Measurements from ENCODE around the gene RNF32.

RNF32 gene

GRCh38 chr7:156603011-156603410, 37.6 kb upstream of the RNF32 start:
- Histone ChIP-seq H3K4me1 (no peaks in the 10 kb centered on the region; the same call in 1 of the 2 replicates), H3K9me3 (no peaks in the 10 kb centered on the region), H3K27me3 (peaks cover 10% of the 10 kb centered on the region)

GRCh38 chr7:156603629-156604028, 36.9 kb upstream of the RNF32 start:
- TF ChIP-seq CTCF (IDR thresholded peaks at IDR 0.05; ENCODE audit: low read depth, low read length) = no peak
- no peaks in the 10 kb centered on the region for H3K9me3 ChIP-seq

More at GRCh38 chr7:156603011-156603410, 37.6 kb upstream of the RNF32 start:
- TF ChIP-seq CTCF (IDR thresholded peaks at IDR 0.05; ENCODE audit: low read depth, low read length) = no peak
- DNase-seq = no peak
- Histone ChIP-seq H3K36me3 (no peaks in the 10 kb centered on the region), H3K4me3 (ENCODE audit: low read depth, low read length) (no peak overlapping the region)

GRCh38 chr7:156604311-156604710, 36.3 kb upstream of the RNF32 start:
- no peaks in the 10 kb centered on the region for H3K9me3 ChIP-seq
- H3K4me3 ChIP-seq (ENCODE audit: low read depth, low read length) = no peak overlapping the region
- no peak for TF ChIP-seq CTCF (IDR thresholded peaks at IDR 0.05; ENCODE audit: low read depth, low read length)
- H3K27me3 ChIP-seq = peaks cover 23% of the 10 kb centered on the region
- H3K4me1 ChIP-seq = no peaks in the 10 kb centered on the region; the same call in 1 of the 2 replicates
- H3K36me3 ChIP-seq = no peaks in the 10 kb centered on the region
- no peak for DNase-seq

More at GRCh38 chr7:156603629-156604028, 36.9 kb upstream of the RNF32 start:
- no peak overlapping the region for H3K4me3 ChIP-seq (ENCODE audit: low read depth, low read length)
- no peaks in the 10 kb centered on the region for H3K36me3 ChIP-seq
- peaks cover 16% of the 10 kb centered on the region for H3K27me3 ChIP-seq
- no peak for DNase-seq
- no peaks in the 10 kb centered on the region; the same call in 1 of the 2 replicates for H3K4me1 ChIP-seq

- TF ChIP-seq CTCF (IDR thresholded peaks at IDR 0.05; ENCODE audit: low read depth, low read length) = no peak
- Histone ChIP-seq H3K27me3 (peaks cover 29% of the 10 kb centered on the region), H3K36me3 (no peaks in the 10 kb centered on the region), H3K4me1 (no peaks in the 10 kb centered on the region; the same call in 1 of the 2 replicates), H3K9me3 (no peaks in the 10 kb centered on the region), H3K4me3 (ENCODE audit: low read depth, low read length) (no peak overlapping the region)
- no peak for DNase-seq
Measured at GRCh38 chr7:156604836-156605695, 35.5 kb upstream of the RNF32 start.

- Histone ChIP-seq H3K4me3 (ENCODE audit: low read depth, low read length) (no peak overlapping the region), H3K9me3 (no peaks in the 10 kb centered on the region), H3K4me1 (no peaks in the 10 kb centered on the region; the same call in 1 of the 2 replicates), H3K36me3 (no peaks in the 10 kb centered on the region), H3K27me3 (peaks cover 34% of the 10 kb centered on the region)
- no peak for TF ChIP-seq CTCF (IDR thresholded peaks at IDR 0.05; ENCODE audit: low read depth, low read length)
- no peak for DNase-seq
Measured at GRCh38 chr7:156606135-156606534, 34.4 kb upstream of the RNF32 start.
